ENCODE results near the gene APOBEC3H.
A peak's percentile ranks its signal among the peaks of the same experiment; 100 is the strongest.

The APOBEC3H gene

GRCh38 chr22:39149915-39150847, 53.1 kb downstream of the APOBEC3H start:
- TF ChIP-seq, protein P1, sequence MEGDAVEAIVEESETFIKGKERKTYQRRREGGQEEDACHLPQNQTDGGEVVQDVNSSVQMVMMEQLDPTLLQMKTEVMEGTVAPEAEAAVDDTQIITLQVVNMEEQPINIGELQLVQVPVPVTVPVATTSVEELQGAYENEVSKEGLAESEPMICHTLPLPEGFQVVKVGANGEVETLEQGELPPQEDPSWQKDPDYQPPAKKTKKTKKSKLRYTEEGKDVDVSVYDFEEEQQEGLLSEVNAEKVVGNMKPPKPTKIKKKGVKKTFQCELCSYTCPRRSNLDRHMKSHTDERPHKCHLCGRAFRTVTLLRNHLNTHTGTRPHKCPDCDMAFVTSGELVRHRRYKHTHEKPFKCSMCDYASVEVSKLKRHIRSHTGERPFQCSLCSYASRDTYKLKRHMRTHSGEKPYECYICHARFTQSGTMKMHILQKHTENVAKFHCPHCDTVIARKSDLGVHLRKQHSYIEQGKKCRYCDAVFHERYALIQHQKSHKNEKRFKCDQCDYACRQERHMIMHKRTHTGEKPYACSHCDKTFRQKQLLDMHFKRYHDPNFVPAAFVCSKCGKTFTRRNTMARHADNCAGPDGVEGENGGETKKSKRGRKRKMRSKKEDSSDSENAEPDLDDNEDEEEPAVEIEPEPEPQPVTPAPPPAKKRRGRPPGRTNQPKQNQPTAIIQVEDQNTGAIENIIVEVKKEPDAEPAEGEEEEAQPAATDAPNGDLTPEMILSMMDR (IDR thresholded peaks at IDR 0.05; ENCODE audit: insufficient read depth, low read depth, low read length, missing control alignments) = no peak
- no peak overlapping the region for H3K4me3 ChIP-seq (ENCODE audit: low read depth, low read length)
- DNase-seq (ENCODE audit: low read depth) = no peak

DNA sequence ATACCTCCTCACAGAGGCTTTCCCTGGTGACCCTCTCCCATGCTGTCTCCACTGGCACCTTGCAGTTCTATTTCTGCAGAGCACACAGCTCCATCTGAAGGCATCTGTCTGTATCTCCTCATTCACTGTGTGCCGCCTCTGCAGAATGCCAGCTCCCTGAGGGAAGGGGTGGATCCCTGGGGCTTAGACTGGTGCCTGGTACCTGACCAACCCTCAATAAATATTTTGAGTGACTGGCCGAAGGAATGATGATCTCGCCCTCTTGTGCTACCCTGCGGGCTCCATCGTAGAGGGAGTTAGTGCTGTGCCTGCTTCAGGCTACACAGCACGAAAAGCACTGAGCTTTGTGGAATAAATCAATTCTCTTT, 53.8 kb downstream of the APOBEC3H start:
- TF ChIP-seq, protein P1 (IDR thresholded peaks at IDR 0.05; ENCODE audit: insufficient read depth, low read depth, low read length, missing control alignments) = no peak
- no peak overlapping the region for H3K4me3 ChIP-seq (ENCODE audit: low read depth, low read length)
- no peak for DNase-seq (ENCODE audit: low read depth)

DNA sequence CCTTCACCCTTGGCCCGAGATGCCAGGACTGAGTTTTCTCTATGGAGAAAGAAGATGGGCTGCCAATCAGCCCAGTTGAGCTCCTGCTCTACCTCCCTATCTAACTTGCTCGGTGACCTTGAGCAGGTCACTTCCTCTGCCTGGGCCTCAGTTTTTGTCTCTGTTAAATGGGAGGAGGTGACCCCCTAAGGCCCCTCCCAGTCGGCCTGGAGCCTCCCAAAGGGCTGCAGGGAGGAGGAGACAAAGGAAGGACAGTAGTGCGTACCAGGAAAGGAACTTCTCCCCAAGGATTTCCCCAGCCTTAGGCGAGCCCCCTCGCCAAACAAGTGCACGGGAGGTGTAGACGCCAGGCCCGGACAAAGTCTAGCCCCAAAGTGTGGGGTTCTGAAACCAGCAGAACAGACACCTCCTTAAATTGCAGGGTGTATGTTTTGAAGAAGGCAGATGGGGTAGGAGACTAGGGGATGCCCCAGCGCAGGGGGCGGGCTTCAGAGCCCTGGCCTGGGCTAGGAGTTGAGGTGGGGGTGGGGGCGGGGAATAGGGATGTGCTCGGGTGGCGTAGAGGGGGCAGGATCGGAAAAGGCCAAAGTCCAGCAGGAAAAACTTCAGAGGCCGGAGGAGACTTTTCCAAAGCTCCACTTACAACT, 54.4 kb downstream of the APOBEC3H start:
- H3K4me3 ChIP-seq (ENCODE audit: low read depth, low read length) = peak overlapping the region; percentile 82
- TF ChIP-seq, protein P1 (IDR thresholded peaks at IDR 0.05; ENCODE audit: insufficient read depth, low read depth, low read length, missing control alignments) = no peak
- DNase-seq (ENCODE audit: low read depth) = no peak

GRCh38 chr22:39152024-39152510, 55.0 kb downstream of the APOBEC3H start:
- TF ChIP-seq, protein P1 (IDR thresholded peaks at IDR 0.05; ENCODE audit: insufficient read depth, low read depth, low read length, missing control alignments) = no peak
- peak overlapping the region; percentile 82 for H3K4me3 ChIP-seq (ENCODE audit: low read depth, low read length)
- DNase-seq (ENCODE audit: low read depth) = no peak

- H3K4me3 ChIP-seq (ENCODE audit: low read depth, low read length) = peak within 1 kb of the TSS; percentile 82
- DNase-seq (ENCODE audit: low read depth) = peak; percentile 96
- TF ChIP-seq, protein P1 (IDR thresholded peaks at IDR 0.05; ENCODE audit: insufficient read depth, low read depth, low read length, missing control alignments) = no peak
Observed at GRCh38 chr22:39152511-39153219, 55.6 kb downstream of the APOBEC3H start, which contains the start of gene CBX7. TSS of gene CBX7 (minus strand) at chr22:39152680. CDS start at chr22:39152444, 236 bp downstream.

DNA sequence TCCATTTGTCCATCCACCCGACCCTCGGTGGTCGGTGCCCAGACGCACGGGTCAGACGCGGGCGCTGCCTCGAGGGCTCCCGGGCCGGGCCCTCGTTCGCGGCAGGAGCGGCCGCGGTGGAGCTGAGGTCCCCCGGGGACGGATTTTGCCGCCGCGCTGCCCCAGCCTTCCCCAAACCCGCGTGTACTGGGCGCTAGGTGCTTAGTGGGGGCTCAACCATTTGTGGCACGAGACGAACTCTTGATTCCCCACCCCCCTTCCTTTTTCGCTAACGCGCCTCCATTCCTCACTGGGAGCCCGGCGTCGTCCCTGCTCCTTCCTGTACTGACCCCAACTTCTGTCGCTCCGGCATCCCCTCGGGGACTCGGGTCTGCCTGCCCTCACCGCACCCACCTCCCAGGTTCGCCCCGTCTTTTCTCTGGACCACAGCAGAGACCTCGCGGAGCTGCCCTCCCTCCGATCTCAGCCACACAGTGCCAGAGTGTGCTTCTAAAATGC, 56.2 kb downstream of the APOBEC3H start:
- TF ChIP-seq, protein P1 (IDR thresholded peaks at IDR 0.05; ENCODE audit: insufficient read depth, low read depth, low read length, missing control alignments) = no peak
- no peak for DNase-seq (ENCODE audit: low read depth)
- peak overlapping the region; percentile 65 for H3K4me3 ChIP-seq (ENCODE audit: low read depth, low read length)

Measured in GM12865 (cell line).